ENCODE data around the gene DMD. TPM values are rescaled to one million over a fixed set of nuclear protein-coding genes. Genes with fewer than 3 reads are reported as not detected.

DMD gene
- total and polyA plus RNA-seq, 2 of the 8 experiments (the other 6 are each of a cell fraction or from before 2014, with no cell fraction given), result 4.8 to 7.4 TPM

GRCh38 chrX:31266203-31267076 lies 1944.9 kb downstream of the DMD start (continued):
- no peak for TF ChIP-seq TCF12 (IDR thresholded peaks at IDR 0.05; ENCODE audit: low read depth, low read length)
- no peak for TF ChIP-seq FOSL1 (IDR thresholded peaks at IDR 0.05; ENCODE audit: insufficient read depth, low read depth, low read length)
- no peak for TF ChIP-seq BCL11A (IDR thresholded peaks at IDR 0.05; ENCODE audit: low read depth in 2 of 2, low read length in 2 of 2)
- TF ChIP-seq, protein P1, sequence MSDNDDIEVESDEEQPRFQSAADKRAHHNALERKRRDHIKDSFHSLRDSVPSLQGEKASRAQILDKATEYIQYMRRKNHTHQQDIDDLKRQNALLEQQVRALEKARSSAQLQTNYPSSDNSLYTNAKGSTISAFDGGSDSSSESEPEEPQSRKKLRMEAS (IDR thresholded peaks at IDR 0.05), result peak; percentile 43; the same call in 1 of the 2 replicates
- TF ChIP-seq CBX5 (IDR thresholded peaks at IDR 0.05; ENCODE audit: low read depth, low read length), result no peak
- no peak for TF ChIP-seq NRF1 (IDR thresholded peaks at IDR 0.05; ENCODE audit: low read depth, low read length)
- TF ChIP-seq, protein P2, sequence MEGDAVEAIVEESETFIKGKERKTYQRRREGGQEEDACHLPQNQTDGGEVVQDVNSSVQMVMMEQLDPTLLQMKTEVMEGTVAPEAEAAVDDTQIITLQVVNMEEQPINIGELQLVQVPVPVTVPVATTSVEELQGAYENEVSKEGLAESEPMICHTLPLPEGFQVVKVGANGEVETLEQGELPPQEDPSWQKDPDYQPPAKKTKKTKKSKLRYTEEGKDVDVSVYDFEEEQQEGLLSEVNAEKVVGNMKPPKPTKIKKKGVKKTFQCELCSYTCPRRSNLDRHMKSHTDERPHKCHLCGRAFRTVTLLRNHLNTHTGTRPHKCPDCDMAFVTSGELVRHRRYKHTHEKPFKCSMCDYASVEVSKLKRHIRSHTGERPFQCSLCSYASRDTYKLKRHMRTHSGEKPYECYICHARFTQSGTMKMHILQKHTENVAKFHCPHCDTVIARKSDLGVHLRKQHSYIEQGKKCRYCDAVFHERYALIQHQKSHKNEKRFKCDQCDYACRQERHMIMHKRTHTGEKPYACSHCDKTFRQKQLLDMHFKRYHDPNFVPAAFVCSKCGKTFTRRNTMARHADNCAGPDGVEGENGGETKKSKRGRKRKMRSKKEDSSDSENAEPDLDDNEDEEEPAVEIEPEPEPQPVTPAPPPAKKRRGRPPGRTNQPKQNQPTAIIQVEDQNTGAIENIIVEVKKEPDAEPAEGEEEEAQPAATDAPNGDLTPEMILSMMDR (IDR thresholded peaks at IDR 0.05; ENCODE audit: control extremely low read depth in 1 of 3, insufficient read depth in 1 of 3, low read depth in 1 of 3, low read length in 3 of 3), result no peak
- no peak for TF ChIP-seq CHD2 (IDR thresholded peaks at IDR 0.05; ENCODE audit: low read length)
- TF ChIP-seq KDM4A (IDR thresholded peaks at IDR 0.05; ENCODE audit: low read depth, low read length, severe bottlenecking), result peak; percentile 62
- TF ChIP-seq SAP30 (IDR thresholded peaks at IDR 0.05; ENCODE audit: insufficient read depth, insufficient replicate concordance, low read length), result no peak
- TF ChIP-seq HDAC6 (IDR thresholded peaks at IDR 0.05; ENCODE audit: low read depth, low read length), result no peak

All from H1 (cell line).